H1 (cell line): ENCODE data around the gene FARS2. TPM values are rescaled to one million over a fixed set of nuclear protein-coding genes. Genes with fewer than 3 reads are reported as not detected.

Experiments used
- BRCA1 ChIP-seq: IDR thresholded peaks from 2 replicates; pipeline ENCODE4 v1.6.1; 2012; ENCODE audit warnings: low read depth, low read length, improper control_type of control experiment
- MAX ChIP-seq: IDR thresholded peaks from 2 replicates; pipeline ENCODE4 v1.6.1; 2012; ENCODE audit warnings: inconsistent platforms
- polyA plus RNA-seq, 7 experiments: library from polyadenylated mRNA; depleted of rRNA in 3 of 7; stranded (reverse) in 5 of 7; unstranded in 2 of 7; fragments of >200 nt in 5 of 7; fragments of 200-250 nt in 2 of 7; gene quantifications; 1 replicate in 5 of 7; 2 replicates in 1 of 7; 4 replicates in 1 of 7; pipeline versions ENCODE4 v1.2.1 to v1.2.3, GENCODE V29; 2011 to 2013; ENCODE audit warnings: missing spikeins in 2 of 7, mixed read lengths in 2 of 7
- total RNA-seq: library from RNA; stranded (reverse); fragmentation: NEBNext Ultra II Directional; extraction: Animal tissue kit (Norgen Biotek cat#: 25700); gene quantifications from 2 replicates; pipeline ENCODE4 v1.2.1, GENCODE V29; 2021

FARS2 gene
- total and polyA plus RNA-seq, 2 of the 8 experiments (the other 6 are each of a cell fraction or from before 2014, with no cell fraction given) = 11.7 to 14.4 TPM

GRCh38 chr6:5771759-5772390 lies 510.6 kb downstream of the FARS2 start (continued):
- TF ChIP-seq BRCA1 (no peak), MAX (no peak)
